CD4-positive, alpha-beta memory T cell (primary cell): ENCODE results near the gene ZCCHC10. TPM values are rescaled to one million over a fixed set of nuclear protein-coding genes. Genes with fewer than 3 reads are reported as not detected.
"Not testable (repeated sequence)": the region's sequence is repeated elsewhere in the genome, so short reads cannot be mapped to it uniquely, and the experiment has no call there.

Experiments used
- CTCF ChIA-PET: fragments of 350-600 bp; sonication (Branson Sonifier 250); formaldehyde crosslinking; loops from one replicate; lab custom pipeline; 2021; ENCODE audit warnings: inconsistent platforms; ENCODE audit not compliant: partially characterized antibody; lab: Charles Lee
- POLR2A ChIA-PET: fragments of 350-600 bp; sonication (Branson Sonifier 250); formaldehyde crosslinking; loops from one replicate; lab custom pipeline; 2021; ENCODE audit not compliant: partially characterized antibody; lab: Charles Lee
- DNase-seq, 5 donors: peaks; one replicate each; pipeline versions ENCODE4 v3.0.0 to v3.0.0-alpha.2; 2020 to 2022; ENCODE audit warnings: mixed read lengths in 1 of 5
- H3K27ac ChIP-seq: one replicate; pipeline ENCODE4 v1.7.0; 2013; ENCODE audit warnings: low read depth, low read length
- H3K27me3 ChIP-seq: 2 replicates; pipeline ENCODE4 v1.7.0; 2013; ENCODE audit warnings: mild to moderate bottlenecking, low read length, moderate library complexity; ENCODE audit not compliant: insufficient read depth
- H3K36me3 ChIP-seq: 2 replicates; pipeline ENCODE4 v1.7.0; 2013; ENCODE audit warnings: mild to moderate bottlenecking, low read length, moderate library complexity; ENCODE audit not compliant: insufficient read depth
- H3K4me1 ChIP-seq: 2 replicates; pipeline ENCODE4 v1.7.0; 2013; ENCODE audit warnings: mild to moderate bottlenecking, low read length, moderate library complexity; ENCODE audit not compliant: insufficient read depth
- H3K4me3 ChIP-seq, 2 donors: one replicate each; pipeline ENCODE4 v1.7.0; 2013; ENCODE audit warnings: low read length in 2 of 2, mild to moderate bottlenecking in 1 of 2
- H3K9me3 ChIP-seq, 2 donors: one replicate each; pipeline ENCODE4 v1.7.0; 2013; ENCODE audit warnings: low read length in 2 of 2, control low read depth in 1 of 2; ENCODE audit not compliant: control insufficient read depth in 1 of 2
- H3K27ac Mint-ChIP-seq, 7 donors: one replicate each; pipeline ENCODE4 v1.8.0; 2020 to 2021; ENCODE audit warnings: mixed read lengths in 7 of 7, mild to moderate bottlenecking in 6 of 7, inconsistent platforms in 3 of 7, moderate library complexity in 3 of 7
- H3K27me3 Mint-ChIP-seq, 2 donors: one replicate each; pipeline ENCODE4 v1.8.0; 2020 to 2021; ENCODE audit warnings: mixed read lengths in 2 of 2
- H3K36me3 Mint-ChIP-seq, 2 donors: one replicate each; pipeline ENCODE4 v1.8.0; 2020 to 2021; ENCODE audit warnings: mixed read lengths in 2 of 2, inconsistent platforms in 1 of 2, mild to moderate bottlenecking in 1 of 2
- H3K4me1 Mint-ChIP-seq, 4 donors: one replicate each; pipeline ENCODE4 v1.8.0; 2020 to 2021; ENCODE audit warnings: mixed read lengths in 4 of 4, mild to moderate bottlenecking in 1 of 4
- H3K4me3 Mint-ChIP-seq, 8 donors: one replicate each; pipeline ENCODE4 v1.8.0; 2020 to 2021; ENCODE audit warnings: mixed read lengths in 8 of 8, mild to moderate bottlenecking in 7 of 8, moderate library complexity in 6 of 8, inconsistent platforms in 3 of 8
- H3K9me3 Mint-ChIP-seq, 8 donors: one replicate each; pipeline ENCODE4 v1.8.0; 2020 to 2021; ENCODE audit warnings: mixed read lengths in 8 of 8, mild to moderate bottlenecking in 5 of 8, inconsistent platforms in 3 of 8, moderate library complexity in 1 of 8
- intact Hi-C: fragments of 100-400 bp; cut with micrococcal nuclease; formaldehyde crosslinking; loops from one replicate; pipeline ENCODE4 v1.15.1; 2023
- polyA plus RNA-seq, 2 donors: library from polyadenylated mRNA; unstranded; fragments of 300-500 nt; fragmentation: Illumina TruSeq; gene quantifications; one replicate each; pipeline ENCODE4 v1.2.3, GENCODE V29; 2021
- total RNA-seq, 2 experiments: library from RNA; stranded (reverse); gene quantifications; one replicate each; pipeline ENCODE4 v1.2.3, GENCODE V29; 2021

Gene ZCCHC10
- total and polyA plus RNA-seq, 4 experiments from 2014 or later, result 20.1 to 50.2 (median 33.7) TPM

- no peak for DNase-seq
- Mint-ChIP-seq H3K4me1 (no peaks in the 10 kb centered on the region), H3K27me3 (peaks cover 0 to 1% of the 10 kb centered on the region in 2 donors), H3K27ac (no peak overlapping the region), H3K9me3 (peaks cover 0 to 24% (median 9%) of the 10 kb centered on the region in 8 donors), H3K36me3 (peaks cover 0 to 3% of the 10 kb centered on the region in 2 donors), H3K4me3 (no peak overlapping the region)
- no peaks in the 10 kb centered on the region for H3K27me3 ChIP-seq
- no peak overlapping the region for H3K4me3 ChIP-seq
- intact Hi-C loops, result no loop called here
- ChIA-PET POLR2A (no interaction called here), CTCF (no interaction called here)
- no peak overlapping the region for H3K27ac ChIP-seq
- H3K4me1 ChIP-seq, result no peaks in the 10 kb centered on the region
- H3K9me3 ChIP-seq, result no peaks in the 10 kb centered on the region
- no peaks in the 10 kb centered on the region for H3K36me3 ChIP-seq
These were observed 46.4 kb downstream of the ZCCHC10 start for GRCh38 chr5:132979976-132980375.

GRCh38 chr5:132979367-132979940, 46.9 kb downstream of the ZCCHC10 start:
- CTCF ChIA-PET, result no interaction called here
- no peak overlapping the region for H3K4me3 ChIP-seq
- H3K4me1 ChIP-seq, result no peaks in the 10 kb centered on the region
- Mint-ChIP-seq H3K27me3 (peaks cover 0 to 1% of the 10 kb centered on the region in 2 donors), H3K9me3 (peaks cover 0 to 24% (median 9%) of the 10 kb centered on the region in 8 donors), H3K4me1 (no peaks in the 10 kb centered on the region), H3K27ac (no peak overlapping the region), H3K4me3 (no peak overlapping the region), H3K36me3 (peaks cover 0 to 3% of the 10 kb centered on the region in 2 donors)
- no peaks in the 10 kb centered on the region for H3K9me3 ChIP-seq
- H3K27me3 ChIP-seq, result no peaks in the 10 kb centered on the region
- H3K36me3 ChIP-seq, result no peaks in the 10 kb centered on the region
- intact Hi-C loops, result no loop called here
- DNase-seq, result no peak
- no peak overlapping the region for H3K27ac ChIP-seq
- POLR2A ChIA-PET, result no interaction called here

- Mint-ChIP-seq H3K9me3 (peaks cover 0 to 24% (median 9%) of the 10 kb centered on the region in 8 donors), H3K27ac (no peak overlapping the region), H3K4me3 (no peak overlapping the region), H3K27me3 (peaks cover 0 to 1% of the 10 kb centered on the region in 2 donors), H3K4me1 (no peaks in the 10 kb centered on the region), H3K36me3 (peaks cover 0 to 3% of the 10 kb centered on the region in 2 donors)
- DNase-seq, result no peak
- ChIA-PET POLR2A (interaction anchor here (0.6 kb wide), 1 partner anchor 758 kb away, joined by 3 read pairs; no protein-coding TSS in a partner anchor), CTCF (no interaction called here)
- H3K9me3 ChIP-seq, result no peaks in the 10 kb centered on the region
- intact Hi-C loops, result no loop called here
- no peaks in the 10 kb centered on the region for H3K36me3 ChIP-seq
- H3K4me1 ChIP-seq, result no peaks in the 10 kb centered on the region
- no peak overlapping the region for H3K27ac ChIP-seq
- no peak overlapping the region for H3K4me3 ChIP-seq
- H3K27me3 ChIP-seq, result no peaks in the 10 kb centered on the region
These were observed 49.5 kb downstream of the ZCCHC10 start for GRCh38 chr5:132976852-132977251.

- POLR2A ChIA-PET, H3K27ac Mint-ChIP-seq, H3K4me1 ChIP-seq, H3K27ac ChIP-seq, DNase-seq, CTCF ChIA-PET, intact Hi-C loops, H3K36me3 ChIP-seq, H3K27me3 ChIP-seq, H3K9me3 ChIP-seq, H3K36me3 Mint-ChIP-seq, H3K4me3 ChIP-seq, H3K4me1 Mint-ChIP-seq, H3K4me3 Mint-ChIP-seq, H3K27me3 Mint-ChIP-seq: not testable (repeated sequence)
- H3K9me3 Mint-ChIP-seq, result peaks cover 0 to 17% (median 7%) of the 10 kb centered on the region in 8 donors
These were observed 53.9 kb downstream of the ZCCHC10 start for GRCh38 chr5:132972436-132972828.

GRCh38 chr5:132971483-132972435, 54.6 kb downstream of the ZCCHC10 start:
- H3K36me3 Mint-ChIP-seq, result no peaks in the 10 kb centered on the region
- intact Hi-C loops, result no loop called here
- no peak overlapping the region for H3K27ac ChIP-seq
- H3K4me3 Mint-ChIP-seq, result no peak overlapping the region
- DNase-seq, result no peak
- no peak overlapping the region for H3K27ac Mint-ChIP-seq
- CTCF ChIA-PET, result interaction anchor here (1.3 kb wide), 1 partner anchor 10 kb away, joined by 3 read pairs; no protein-coding TSS in a partner anchor
- POLR2A ChIA-PET, result interaction anchor here (1.1 kb wide), 1 partner anchor 9 kb away, joined by 3 read pairs; no protein-coding TSS in a partner anchor
- peaks cover 0 to 10% (median 2%) of the 10 kb centered on the region in 8 donors for H3K9me3 Mint-ChIP-seq
- H3K4me1 Mint-ChIP-seq, result no peaks in the 10 kb centered on the region
- H3K27me3 ChIP-seq, result no peaks in the 10 kb centered on the region
- H3K9me3 ChIP-seq, result no peaks in the 10 kb centered on the region
- no peaks in the 10 kb centered on the region for H3K4me1 ChIP-seq
- H3K36me3 ChIP-seq, result no peaks in the 10 kb centered on the region
- H3K4me3 ChIP-seq, result no peak overlapping the region
- peaks cover 0 to 1% of the 10 kb centered on the region in 2 donors for H3K27me3 Mint-ChIP-seq

GRCh38 chr5:132965120-132965519, 61.2 kb downstream of the ZCCHC10 start:
- ChIA-PET CTCF (no interaction called here), POLR2A (interaction anchor here (1.5 to 3.6 kb wide), 3 partner anchors 35 to 101 kb away, joined by 4 to 55 read pairs (median 7); partner anchors contain the start of gene HSPA4)
- Mint-ChIP-seq H3K4me3 (peak overlapping the region in 1 of 8 donors; percentile 40), H3K27me3 (no peaks in the 10 kb centered on the region), H3K27ac (peak overlapping the region in 4 of 7 donors; percentile 13 to 100 (median 71)), H3K36me3 (peaks cover 0 to 10% of the 10 kb centered on the region in 2 donors), H3K9me3 (no peaks in the 10 kb centered on the region), H3K4me1 (peaks cover 12 to 29% (median 20%) of the 10 kb centered on the region in 4 donors)
- Histone ChIP-seq H3K27ac (no peak overlapping the region), H3K9me3 (no peaks in the 10 kb centered on the region), H3K4me3 (no peak overlapping the region), H3K27me3 (no peaks in the 10 kb centered on the region), H3K36me3 (no peaks in the 10 kb centered on the region), H3K4me1 (peaks cover 23% of the 10 kb centered on the region)
- intact Hi-C loops, result no loop called here
- DNase-seq, result no peak
